HG03196 (cell line): ENCODE data around the gene BAZ2B.

Experiments
- ATAC-seq: cut with Tn5 transposase; IDR thresholded peaks from one replicate; pipeline ENCODE4 v1.9.1; 2021; ENCODE audit not compliant: unreplicated experiment

Gene BAZ2B

DNA sequence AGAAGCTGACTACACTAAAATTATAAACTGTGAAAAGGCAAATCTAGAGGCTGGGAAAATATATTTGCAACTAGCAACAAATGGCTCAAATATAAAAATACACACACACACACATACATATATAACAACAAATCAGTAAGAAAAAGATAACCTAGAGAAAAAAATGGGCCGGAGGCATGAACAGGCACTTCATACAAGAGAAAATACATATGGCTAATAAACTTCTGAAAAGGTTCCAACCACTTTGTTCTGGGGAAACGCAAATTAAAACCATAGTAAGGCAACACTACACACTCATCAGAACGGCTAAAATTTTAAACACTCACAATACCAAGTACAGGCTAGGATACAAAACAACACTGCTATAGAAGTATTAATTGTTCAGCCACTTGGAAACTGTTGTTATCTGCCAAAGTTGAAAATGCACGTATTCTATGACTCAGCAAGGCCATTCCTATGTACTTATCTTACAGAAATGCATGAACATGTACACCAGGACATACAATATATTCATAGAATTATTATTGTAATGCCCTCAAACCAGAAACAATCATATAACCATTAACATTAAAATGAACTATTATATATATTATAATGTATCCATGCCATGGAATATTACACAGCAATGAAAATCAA is 345.5 kb downstream of the BAZ2B start:
- ATAC-seq, result no peak
